HepG2 (cell line): ENCODE results near the gene PTTG1. TPM values are rescaled to one million over a fixed set of nuclear protein-coding genes. Genes with fewer than 3 reads are reported as not detected.

ENCODE experiments used
- DNMT3B ChIP-seq: conservative IDR thresholded peaks from 2 replicates; pipeline ENCODE4 v1.6.1; 2016; ENCODE audit warnings: missing biosample characterization, control low read depth
- DR1 ChIP-seq: sonication (generic); formaldehyde crosslinking; IDR thresholded peaks from 2 replicates; pipeline ENCODE4 v1.8.0; 2021; ENCODE audit warnings: mild to moderate bottlenecking, missing genetic modification reagents, inconsistent platforms
- ELF1 ChIP-seq: sonication (generic); formaldehyde crosslinking; IDR thresholded peaks from 2 replicates; pipeline ENCODE4 v1.4.0; 2020; ENCODE audit warnings: missing genetic modification reagents
- GFI1 ChIP-seq: sonication (generic); formaldehyde crosslinking; IDR thresholded peaks from 2 replicates; pipeline ENCODE4 v1.5.0; 2020; ENCODE audit warnings: missing genetic modification reagents, mild to moderate bottlenecking, borderline replicate concordance
- HDAC1 ChIP-seq: sonication (generic); formaldehyde crosslinking; IDR thresholded peaks from 2 replicates; pipeline ENCODE4 v1.5.1; 2020; ENCODE audit warnings: mild to moderate bottlenecking, missing genetic modification reagents
- HDAC2 ChIP-seq: sonication (generic); formaldehyde crosslinking; IDR thresholded peaks from 2 replicates; pipeline ENCODE4 v1.4.0; 2020; ENCODE audit warnings: missing genetic modification reagents
- HMGA1 ChIP-seq: sonication (generic); formaldehyde crosslinking; conservative IDR thresholded peaks from 2 replicates; pipeline ENCODE4 v1.4.0; 2020; ENCODE audit warnings: missing genetic modification reagents
- IRX3 ChIP-seq: sonication (generic); formaldehyde crosslinking; IDR thresholded peaks from 2 replicates; pipeline ENCODE4 v1.8.1; 2023; ENCODE audit warnings: mild to moderate bottlenecking, low read depth, missing genetic modification reagents, borderline replicate concordance
- ISL2 ChIP-seq: sonication (generic); formaldehyde crosslinking; IDR thresholded peaks from 2 replicates; pipeline ENCODE4 v1.5.0; 2020; ENCODE audit warnings: missing genetic modification reagents
- KAT2B ChIP-seq: fragments of 150-350 bp; IDR thresholded peaks from 2 replicates; pipeline ENCODE4 v1.6.1; 2014; ENCODE audit warnings: low read depth, low read length, borderline replicate concordance
- KDM6A ChIP-seq: IDR thresholded peaks from 2 replicates; pipeline ENCODE4 v1.6.1; 2016; ENCODE audit warnings: low read depth
- MEF2D ChIP-seq: sonication (generic); formaldehyde crosslinking; IDR thresholded peaks from 2 replicates; pipeline ENCODE4 v1.5.1; 2020; ENCODE audit warnings: mild to moderate bottlenecking, missing genetic modification reagents
- SP140L ChIP-seq: sonication (generic); formaldehyde crosslinking; IDR thresholded peaks from 2 replicates; pipeline ENCODE4 v1.4.0; 2020; ENCODE audit warnings: missing genetic modification reagents, borderline replicate concordance
- TBX2 ChIP-seq: sonication (generic); formaldehyde crosslinking; IDR thresholded peaks from 2 replicates; pipeline ENCODE4 v1.5.0; 2020; ENCODE audit warnings: missing genetic modification reagents, mild to moderate bottlenecking, borderline replicate concordance
- THAP9 ChIP-seq: sonication (generic); formaldehyde crosslinking; IDR thresholded peaks from 2 replicates; pipeline ENCODE4; 2020; ENCODE audit warnings: missing genetic modification reagents, mild to moderate bottlenecking, borderline replicate concordance
- ZBTB26 ChIP-seq: IDR thresholded peaks from 2 replicates; pipeline ENCODE4 v1.6.1; 2016; ENCODE audit warnings: missing compliant biosample characterization, missing genetic modification reagents, borderline replicate concordance
- ZFP36L2 ChIP-seq: sonication (generic); formaldehyde crosslinking; IDR thresholded peaks from 2 replicates; pipeline ENCODE4 v1.4.0; 2020; ENCODE audit warnings: missing genetic modification reagents
- ZIK1 ChIP-seq: sonication (generic); formaldehyde crosslinking; IDR thresholded peaks from 2 replicates; pipeline ENCODE4 v1.5.0; 2020; ENCODE audit warnings: mild to moderate bottlenecking, low read depth, missing genetic modification reagents, borderline replicate concordance
- ZNF143 ChIP-seq: sonication (generic); formaldehyde crosslinking; IDR thresholded peaks from 2 replicates; pipeline ENCODE4 v1.4.0; 2020; ENCODE audit warnings: missing genetic modification reagents
- ZNF232 ChIP-seq: sonication (generic); formaldehyde crosslinking; IDR thresholded peaks from 2 replicates; pipeline ENCODE4 v1.4.0; 2020; ENCODE audit warnings: missing genetic modification reagents, borderline replicate concordance
- ZNF280D ChIP-seq: sonication (generic); formaldehyde crosslinking; IDR thresholded peaks from 2 replicates; pipeline ENCODE4 v1.5.1; 2020; ENCODE audit warnings: mild to moderate bottlenecking, missing genetic modification reagents
- ZNF768 ChIP-seq: sonication (generic); formaldehyde crosslinking; IDR thresholded peaks from 2 replicates; pipeline ENCODE4 v1.4.0; 2020; ENCODE audit warnings: missing genetic modification reagents
- ZSCAN21 ChIP-seq: sonication (generic); formaldehyde crosslinking; IDR thresholded peaks from 2 replicates; pipeline ENCODE4 v1.8.0; 2022; ENCODE audit warnings: mild to moderate bottlenecking, missing genetic modification reagents, moderate library complexity, borderline replicate concordance
- polyA plus RNA-seq, 8 experiments: library from polyadenylated mRNA; depleted of rRNA in 3 of 8; stranded (reverse) in 7 of 8; unstranded in 1 of 8; fragments of >200 nt; fragmentation: Illumina TruSeq in 4 of 8; extraction: Trizol in 4 of 8; gene quantifications; 2 replicates each; pipeline versions ENCODE4 v1.2.1 to v1.2.3, GENCODE V29; 2011 to 2016; ENCODE audit warnings: low read depth in 4 of 8, missing spikeins in 1 of 8, mixed read lengths in 1 of 8; ENCODE audit not compliant: insufficient read depth in 1 of 8
- total RNA-seq, 5 experiments: library from RNA; depleted of rRNA; stranded (reverse); fragments of >200 nt; fragmentation: Illumina TruSeq; extraction: Trizol; gene quantifications; 2 replicates each; pipeline ENCODE4 v1.2.3, GENCODE V29; 2016; ENCODE audit warnings: low read depth in 1 of 5

Gene PTTG1
- total and polyA plus RNA-seq, 2 of the 13 experiments (the other 11 are each of a cell fraction or from before 2014, with no cell fraction given): 102 to 161 TPM

GRCh38 chr5:160399402-160400353 lies 22.0 kb upstream of the PTTG1 start, which contains the start of gene FAM200C (continued):
- TF ChIP-seq ZNF280D (CRISPR knock-in tag): peak; percentile 83
- no peak for TF ChIP-seq ZIK1 (CRISPR knock-in tag)
- 0 out of 2 replicates have a peak, but pooled peaks have one; percentile 41 for TF ChIP-seq DNMT3B (CRISPR knock-in tag)
- TF ChIP-seq SP140L (CRISPR knock-in tag): no peak
- TF ChIP-seq MEF2D (CRISPR knock-in tag): 0 out of 2 replicates have a peak, but pooled peaks have one; percentile 62
- no peak for TF ChIP-seq IRX3 (CRISPR knock-in tag)
- TF ChIP-seq ZNF232 (CRISPR knock-in tag): no peak
- TF ChIP-seq ISL2 (CRISPR knock-in tag): peak; percentile 48; the same call in 1 of the 2 replicates
- TF ChIP-seq DR1 (CRISPR knock-in tag): peak; percentile 80
- TF ChIP-seq ELF1 (CRISPR knock-in tag): peak; percentile 69
- TF ChIP-seq ZNF768: peak; percentile 72; the same call in 1 of the 2 replicates
- TF ChIP-seq ZNF143 (CRISPR knock-in tag): no peak
- 0 out of 2 replicates have a peak, but pooled peaks have one; percentile 35 for TF ChIP-seq THAP9 (CRISPR knock-in tag)
- no peak for TF ChIP-seq KDM6A (CRISPR knock-in tag)
- TF ChIP-seq TBX2 (CRISPR knock-in tag): peak; percentile 60; the same call in 1 of the 2 replicates
- TF ChIP-seq KAT2B: no peak
- TF ChIP-seq HDAC2 (CRISPR knock-in tag): no peak
- TF ChIP-seq ZFP36L2 (CRISPR knock-in tag): no peak
- TF ChIP-seq ZBTB26: no peak
- TF ChIP-seq HDAC1 (CRISPR knock-in tag): peak; percentile 69; the same call in 1 of the 2 replicates
- no peak for TF ChIP-seq HMGA1
- TF ChIP-seq ZSCAN21 (CRISPR knock-in tag): peak; percentile 72; the same call in 1 of the 2 replicates
- TF ChIP-seq GFI1 (CRISPR knock-in tag): no peak
